SIG-M5 treated with dmso at 0.1 percent for 504 hours (cell line): ENCODE data around the gene ITGA1.
"Not testable (repeated sequence)": the region's sequence is repeated elsewhere in the genome, so short reads cannot be mapped to it uniquely, and the experiment has no call there.

Experiments
- DNase-seq: peaks from one replicate; lab custom pipeline; 2025; ENCODE audit not compliant: unreplicated experiment; lab: John Stamatoyannopoulos, UW

The ITGA1 gene

GRCh38 chr5:52787600-52788504 is at the start of gene ITGA1, which contains the start of gene PELO:
ITGA1 (plus strand) TSS chr5:52787916; CDS start chr5:52788354, 438 bp downstream.
PELO (plus strand) TSS chr5:52787916; CDS start chr5:52800395, 12,479 bp downstream.
- peak; percentile 54 for DNase-seq

- no peak for DNase-seq
Observed at GRCh38 chr5:52738095-52738506, 49.6 kb upstream of the ITGA1 start.

GRCh38 chr5:52740007-52740406 is 47.7 kb upstream of the ITGA1 start:
- DNase-seq, result no peak

- DNase-seq, result no peak
Observed at GRCh38 chr5:52743012-52743411, 44.7 kb upstream of the ITGA1 start.

GRCh38 chr5:52743529-52743928 is 44.2 kb upstream of the ITGA1 start:
- DNase-seq, result no peak

GRCh38 chr5:52743970-52744369 is 43.7 kb upstream of the ITGA1 start:
- no peak for DNase-seq

GRCh38 chr5:52744867-52745458 is 42.8 kb upstream of the ITGA1 start:
- not testable (repeated sequence) for DNase-seq

GRCh38 chr5:52746539-52746938 is 41.2 kb upstream of the ITGA1 start:
- no peak for DNase-seq

- no peak for DNase-seq
Observed at GRCh38 chr5:52748590-52748989, 39.1 kb upstream of the ITGA1 start.

- DNase-seq, result no peak
Observed at GRCh38 chr5:52749666-52750065, 38.0 kb upstream of the ITGA1 start.

GRCh38 chr5:52751137-52751536 is 36.6 kb upstream of the ITGA1 start:
- DNase-seq, result no peak

GRCh38 chr5:52754051-52754450 is 33.7 kb upstream of the ITGA1 start:
- no peak for DNase-seq

- no peak for DNase-seq
Observed at GRCh38 chr5:52757527-52757926, 30.2 kb upstream of the ITGA1 start.

- DNase-seq, result no peak
Observed at GRCh38 chr5:52758014-52758413, 29.7 kb upstream of the ITGA1 start.

GRCh38 chr5:52759331-52759730 is 28.4 kb upstream of the ITGA1 start:
- no peak for DNase-seq

- DNase-seq, result no peak
Observed at GRCh38 chr5:52760695-52761366, 26.9 kb upstream of the ITGA1 start.

- DNase-seq, result no peak
Observed at GRCh38 chr5:52767217-52767743, 20.4 kb upstream of the ITGA1 start.

- no peak for DNase-seq
Observed at GRCh38 chr5:52767766-52768480, 19.8 kb upstream of the ITGA1 start.

GRCh38 chr5:52769061-52769460 is 18.7 kb upstream of the ITGA1 start:
- no peak for DNase-seq

- no peak for DNase-seq
Observed at GRCh38 chr5:52770287-52770939, 17.3 kb upstream of the ITGA1 start.
